ENCODE measurements around the gene UGT1A7.

UGT1A7 gene

DNA sequence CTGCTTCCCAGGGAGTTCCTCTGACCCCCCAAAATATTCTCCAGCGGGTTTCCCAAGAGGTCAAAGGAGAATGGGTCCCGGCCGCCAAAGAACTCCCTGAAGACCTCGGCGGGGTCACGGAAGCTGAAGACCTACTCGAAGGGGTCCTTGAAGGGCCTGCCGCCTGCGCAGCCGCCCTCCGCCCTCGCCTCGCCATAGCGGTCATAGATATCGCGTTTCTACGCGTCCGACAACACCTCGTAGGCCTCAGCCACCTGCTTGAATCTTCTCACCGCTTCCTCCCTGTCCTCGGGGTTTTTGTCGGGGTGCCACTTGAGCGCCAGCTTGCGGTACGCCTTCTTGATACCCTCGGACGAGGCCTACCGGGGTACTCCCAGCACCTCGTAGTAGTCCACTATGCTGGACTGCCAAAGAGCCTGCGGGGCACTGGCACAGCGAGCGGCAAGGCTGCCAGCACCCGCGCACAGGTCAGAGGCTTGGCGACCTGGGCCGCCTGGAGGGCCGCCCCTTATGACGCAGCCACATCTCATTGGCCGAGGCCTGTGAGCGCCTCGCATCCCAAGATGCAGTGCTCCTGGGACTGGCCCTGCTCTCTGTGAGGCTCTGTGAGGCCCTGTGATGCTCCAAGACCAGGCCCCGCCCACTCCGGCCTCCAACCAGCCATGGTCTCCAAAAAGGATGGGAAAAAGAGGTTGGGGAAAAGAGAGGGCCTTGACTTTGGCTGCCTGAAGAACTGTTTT, 73.3 kb downstream of the UGT1A7 start:
- H4K20me1 ChIP-seq (ENCODE audit: insufficient read depth, low read length, poor library complexity, severe bottlenecking) = no peaks in the 10 kb centered on the region
- H3F3A ChIP-seq (ENCODE audit: low read depth) = no peaks in the 10 kb centered on the region
- no peaks in the 10 kb centered on the region for H3K9me3 ChIP-seq (ENCODE audit: insufficient read depth, low read depth, low read length)
- H3K27me3 ChIP-seq (ENCODE audit: insufficient read depth, low read length, poor library complexity, severe bottlenecking) = no peaks in the 10 kb centered on the region
- H3K9ac ChIP-seq (ENCODE audit: low read depth, low read length, poor library complexity, severe bottlenecking) = no peak overlapping the region
- H3K4me3 ChIP-seq (ENCODE audit: low read length, poor library complexity, severe bottlenecking) = no peak overlapping the region
- no peaks in the 10 kb centered on the region for H3K9me2 ChIP-seq (replicated peaks; ENCODE audit: low read depth, low read length)
- no peaks in the 10 kb centered on the region for H3K36me3 ChIP-seq (ENCODE audit: insufficient read depth, low read length)
- H2AFZ ChIP-seq (ENCODE audit: low read length) = no peak overlapping the region
- H3K4me1 ChIP-seq (ENCODE audit: insufficient read depth, low read length, poor library complexity, severe bottlenecking) = no peaks in the 10 kb centered on the region
- no peak overlapping the region for H3K4me2 ChIP-seq (ENCODE audit: low read depth, low read length, poor library complexity, severe bottlenecking)
- no peaks in the 10 kb centered on the region for H3K79me2 ChIP-seq (ENCODE audit: insufficient read depth, low read length)
- no peak for TF ChIP-seq EZH2phosphoT487 (IDR thresholded peaks at IDR 0.05; ENCODE audit: borderline replicate concordance)

DNA sequence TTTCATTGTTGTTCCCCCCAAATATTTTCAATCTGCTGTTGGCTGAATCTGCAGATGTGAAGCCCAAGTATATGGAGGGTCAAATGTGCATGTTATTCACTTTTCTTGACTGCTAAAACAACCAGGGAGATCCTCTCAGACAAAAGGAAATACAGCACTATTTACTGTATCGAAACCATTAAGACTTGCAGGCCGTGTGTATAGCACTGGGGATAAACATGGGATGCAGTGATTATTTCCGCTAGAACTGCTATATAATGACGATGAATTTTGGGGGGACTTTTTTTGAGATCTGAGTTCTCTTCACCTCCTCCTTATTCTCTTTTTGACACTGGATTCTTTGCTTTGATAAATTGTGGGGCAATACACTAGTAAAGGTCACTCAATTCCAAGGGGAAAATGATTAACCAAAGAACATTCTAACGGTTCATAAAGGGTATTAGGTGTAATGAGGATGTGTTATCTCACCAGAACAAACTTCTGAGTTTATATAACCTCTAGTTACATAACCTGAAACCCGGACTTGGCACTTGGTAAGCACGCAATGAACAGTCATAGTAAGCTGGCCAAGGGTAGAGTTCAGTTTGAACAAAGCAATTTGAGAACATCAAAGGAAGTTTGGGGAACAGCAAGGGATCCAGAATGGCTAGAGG, 74.9 kb downstream of the UGT1A7 start:
- Histone ChIP-seq H3K36me3 (ENCODE audit: insufficient read depth, low read length) (no peaks in the 10 kb centered on the region), H4K20me1 (ENCODE audit: insufficient read depth, low read length, poor library complexity, severe bottlenecking) (no peaks in the 10 kb centered on the region), H3K4me3 (ENCODE audit: low read length, poor library complexity, severe bottlenecking) (no peak overlapping the region), H3K9ac (ENCODE audit: low read depth, low read length, poor library complexity, severe bottlenecking) (no peak overlapping the region), H3K9me3 (ENCODE audit: insufficient read depth, low read depth, low read length) (no peaks in the 10 kb centered on the region), H3K4me2 (ENCODE audit: low read depth, low read length, poor library complexity, severe bottlenecking) (no peak overlapping the region), H3K4me1 (ENCODE audit: insufficient read depth, low read length, poor library complexity, severe bottlenecking) (no peaks in the 10 kb centered on the region), H2AFZ (ENCODE audit: low read length) (no peak overlapping the region), H3K79me2 (ENCODE audit: insufficient read depth, low read length) (no peaks in the 10 kb centered on the region), H3K9me2 (replicated peaks; ENCODE audit: low read depth, low read length) (no peaks in the 10 kb centered on the region), H3F3A (ENCODE audit: low read depth) (no peaks in the 10 kb centered on the region), H3K27me3 (ENCODE audit: insufficient read depth, low read length, poor library complexity, severe bottlenecking) (no peaks in the 10 kb centered on the region)
- TF ChIP-seq, protein P1, sequence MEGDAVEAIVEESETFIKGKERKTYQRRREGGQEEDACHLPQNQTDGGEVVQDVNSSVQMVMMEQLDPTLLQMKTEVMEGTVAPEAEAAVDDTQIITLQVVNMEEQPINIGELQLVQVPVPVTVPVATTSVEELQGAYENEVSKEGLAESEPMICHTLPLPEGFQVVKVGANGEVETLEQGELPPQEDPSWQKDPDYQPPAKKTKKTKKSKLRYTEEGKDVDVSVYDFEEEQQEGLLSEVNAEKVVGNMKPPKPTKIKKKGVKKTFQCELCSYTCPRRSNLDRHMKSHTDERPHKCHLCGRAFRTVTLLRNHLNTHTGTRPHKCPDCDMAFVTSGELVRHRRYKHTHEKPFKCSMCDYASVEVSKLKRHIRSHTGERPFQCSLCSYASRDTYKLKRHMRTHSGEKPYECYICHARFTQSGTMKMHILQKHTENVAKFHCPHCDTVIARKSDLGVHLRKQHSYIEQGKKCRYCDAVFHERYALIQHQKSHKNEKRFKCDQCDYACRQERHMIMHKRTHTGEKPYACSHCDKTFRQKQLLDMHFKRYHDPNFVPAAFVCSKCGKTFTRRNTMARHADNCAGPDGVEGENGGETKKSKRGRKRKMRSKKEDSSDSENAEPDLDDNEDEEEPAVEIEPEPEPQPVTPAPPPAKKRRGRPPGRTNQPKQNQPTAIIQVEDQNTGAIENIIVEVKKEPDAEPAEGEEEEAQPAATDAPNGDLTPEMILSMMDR (conservative IDR thresholded peaks at IDR 0.05; ENCODE audit: low read length) = no peak
- TF ChIP-seq EZH2phosphoT487 (IDR thresholded peaks at IDR 0.05; ENCODE audit: borderline replicate concordance) = no peak

- no peaks in the 10 kb centered on the region for H3K9me3 ChIP-seq (ENCODE audit: insufficient read depth, low read depth, low read length)
- H3K4me2 ChIP-seq (ENCODE audit: low read depth, low read length, poor library complexity, severe bottlenecking) = no peak overlapping the region
- no peak overlapping the region for H2AFZ ChIP-seq (ENCODE audit: low read length)
- H3F3A ChIP-seq (ENCODE audit: low read depth) = no peaks in the 10 kb centered on the region
- no peak overlapping the region for H3K9ac ChIP-seq (ENCODE audit: low read depth, low read length, poor library complexity, severe bottlenecking)
- no peaks in the 10 kb centered on the region for H3K36me3 ChIP-seq (ENCODE audit: insufficient read depth, low read length)
- no peaks in the 10 kb centered on the region for H4K20me1 ChIP-seq (ENCODE audit: insufficient read depth, low read length, poor library complexity, severe bottlenecking)
- no peaks in the 10 kb centered on the region for H3K4me1 ChIP-seq (ENCODE audit: insufficient read depth, low read length, poor library complexity, severe bottlenecking)
- H3K27me3 ChIP-seq (ENCODE audit: insufficient read depth, low read length, poor library complexity, severe bottlenecking) = no peaks in the 10 kb centered on the region
- H3K79me2 ChIP-seq (ENCODE audit: insufficient read depth, low read length) = no peaks in the 10 kb centered on the region
- no peaks in the 10 kb centered on the region for H3K9me2 ChIP-seq (replicated peaks; ENCODE audit: low read depth, low read length)
- no peak for TF ChIP-seq EZH2phosphoT487 (IDR thresholded peaks at IDR 0.05; ENCODE audit: borderline replicate concordance)
- TF ChIP-seq, protein P1 (conservative IDR thresholded peaks at IDR 0.05; ENCODE audit: low read length) = no peak
- H3K4me3 ChIP-seq (ENCODE audit: low read length, poor library complexity, severe bottlenecking) = no peak overlapping the region
Measured at GRCh38 chr2:233758141-233758540, 76.4 kb downstream of the UGT1A7 start.

All from Loucy (cell line).